HG03521 (cell line): ENCODE results near the gene EXOC2.
"Not testable (repeated sequence)": the region's sequence is repeated elsewhere in the genome, so short reads cannot be mapped to it uniquely, and the experiment has no call there.

Source experiments
- ATAC-seq: cut with Tn5 transposase; IDR thresholded peaks from one replicate; pipeline ENCODE4 v1.9.1; 2021; ENCODE audit warnings: mild to moderate bottlenecking, moderate library complexity; ENCODE audit not compliant: unreplicated experiment

The EXOC2 gene

GRCh38 chr6:593139-593906 is 99.6 kb downstream of the EXOC2 start:
- ATAC-seq, result no peak

GRCh38 chr6:589090-589489 is 103.8 kb downstream of the EXOC2 start:
- ATAC-seq, result no peak

- no peak for ATAC-seq
Measured at GRCh38 chr6:586553-586952, 106.4 kb downstream of the EXOC2 start.

- no peak for ATAC-seq
Measured at GRCh38 chr6:583635-584034, 109.3 kb downstream of the EXOC2 start.

GRCh38 chr6:583116-583515 is 109.8 kb downstream of the EXOC2 start:
- ATAC-seq, result no peak

- no peak for ATAC-seq
Measured at GRCh38 chr6:582370-582769, 110.6 kb downstream of the EXOC2 start.

- no peak for ATAC-seq
Measured at GRCh38 chr6:579339-579738, 113.6 kb downstream of the EXOC2 start.

- no peak for ATAC-seq
Measured at GRCh38 chr6:572596-573265, 120.2 kb downstream of the EXOC2 start.

GRCh38 chr6:571892-572291 is 121.0 kb downstream of the EXOC2 start:
- no peak for ATAC-seq

GRCh38 chr6:570825-571224 is 122.1 kb downstream of the EXOC2 start:
- ATAC-seq, result no peak

GRCh38 chr6:568954-569523 is 123.9 kb downstream of the EXOC2 start:
- ATAC-seq, result no peak

- ATAC-seq, result no peak
Measured at GRCh38 chr6:568085-568484, 124.9 kb downstream of the EXOC2 start.

GRCh38 chr6:563863-564262 is 129.1 kb downstream of the EXOC2 start:
- ATAC-seq, result no peak

GRCh38 chr6:562052-562676 is 130.8 kb downstream of the EXOC2 start:
- no peak for ATAC-seq

- not testable (repeated sequence) for ATAC-seq
Measured at GRCh38 chr6:561335-561734, 131.6 kb downstream of the EXOC2 start.

GRCh38 chr6:558959-559358 is 134.0 kb downstream of the EXOC2 start:
- ATAC-seq, result no peak

- no peak for ATAC-seq
Measured at GRCh38 chr6:558089-558488, 134.8 kb downstream of the EXOC2 start.

- no peak for ATAC-seq
Measured at GRCh38 chr6:551829-552350, 141.0 kb downstream of the EXOC2 start.

GRCh38 chr6:551405-551804 is 141.5 kb downstream of the EXOC2 start:
- no peak for ATAC-seq

GRCh38 chr6:549906-550305 is 143.0 kb downstream of the EXOC2 start:
- ATAC-seq, result no peak

GRCh38 chr6:548517-548916 is 144.4 kb downstream of the EXOC2 start:
- no peak for ATAC-seq

- no peak for ATAC-seq
Measured at GRCh38 chr6:548091-548490, 144.8 kb downstream of the EXOC2 start.
